Psoas muscle (tissue), 8 donors: Measurements from ENCODE around the gene NOXO1. TPM values are rescaled to one million over a fixed set of nuclear protein-coding genes. Genes with fewer than 3 reads are reported as not detected.

Source experiments
- ATAC-seq, 4 donors: fragments of 200-7000 bp; cut with Tn5 transposase; one replicate each; pipeline ENCODE4 v1.9.1; 2020; ENCODE audit warnings: moderate library complexity in 3 of 4, mild to moderate bottlenecking in 2 of 4
- DNase-seq, 2 donors: peaks; one replicate each; pipeline ENCODE4 v3.0.0-alpha.2; 2020
- H3K27ac ChIP-seq: fragments of 200-600 bp; one replicate; pipeline ENCODE4 v1.8.0; 2022
- H3K27me3 ChIP-seq, 3 donors: fragments of 200-600 bp in 1 of 3; one replicate each; pipeline versions ENCODE4 v1.6.1 to v1.8.0; 2013 to 2022; ENCODE audit warnings: low read length in 2 of 3, mild to moderate bottlenecking in 2 of 3, moderate library complexity in 1 of 3; ENCODE audit not compliant: insufficient read depth in 3 of 3
- H3K36me3 ChIP-seq, 2 donors: fragments of 200-600 bp in 1 of 2; one replicate each; pipeline versions ENCODE4 v1.6.1 to v1.8.0; 2013 to 2022; ENCODE audit warnings: low read depth in 1 of 2, mild to moderate bottlenecking in 1 of 2, moderate library complexity in 1 of 2; ENCODE audit not compliant: insufficient read depth in 1 of 2
- H3K4me1 ChIP-seq: fragments of 200-600 bp; one replicate; pipeline ENCODE4 v1.8.0; 2022
- H3K4me3 ChIP-seq: fragments of 200-600 bp; one replicate; pipeline ENCODE4 v1.8.0; 2022; ENCODE audit warnings: mild to moderate bottlenecking
- H3K9me3 ChIP-seq: fragments of 200-600 bp; one replicate; pipeline ENCODE4 v1.8.0; 2022
- WGBS, 3 donors: extraction: QIAGEN DNeasy Blood & Tissue Kit; methylation state at CpG; one replicate each; pipeline versions ENCODE4 v1.1.6 to v1.1.7; 2013; 5-methylcytosine and 5-hydroxymethylcytosine counted together
- intact Hi-C, 2 donors: fragments of 100-400 bp; cut with DNase I; formaldehyde crosslinking; loops; one replicate each; pipeline versions ENCODE4 v1.11.0 to v1.14.2; 2022
- polyA plus RNA-seq, 3 donors: library from polyadenylated mRNA; stranded (reverse); fragments of 200-250 nt; gene quantifications; one replicate each; pipeline ENCODE4 v1.2.3, GENCODE V29; 2013
- total RNA-seq, 4 donors: library from RNA; stranded (reverse); fragmentation: NEBNext Ultra II Directional in 2 of 4; extraction: Animal tissue kit (Norgen Biotek cat#: 25700) in 2 of 4; gene quantifications; one replicate each; pipeline versions ENCODE4 v1.2.1 to v1.2.4, GENCODE V29; 2021 to 2023
- TF ChIP-seq, protein P1 (sequence below): fragments of 200-600 bp; IDR thresholded peaks from one replicate; pipeline ENCODE4 v1.8.0; 2022; ENCODE audit warnings: antibody characterized with exemption
- donor health status: healthy with polysubstance abuse.
- donor health status: DM: no; HTN: no; CAD: no; lungs with moderate emphysema.
- donor health status: Bipolar disorder and iron deficiency.
- donor health status: healthy.
- donor health status: DM: yes; HTN: yes; CAD: no.
- donor health status: DM: no; HTN: no; CAD: no.
- donor health status: DM: no; HTN: no; CAD: no.
- donor health status: DM: yes; HTN: yes; CAD: no.

NOXO1 gene
- total and polyA plus RNA-seq, 7 donors = 0.20 to 0.77 (median 0.33) TPM; not detected in 3

GRCh38 chr16:1984347-1985225, 3.3 kb upstream of the NOXO1 start:
- TF ChIP-seq, protein P1, sequence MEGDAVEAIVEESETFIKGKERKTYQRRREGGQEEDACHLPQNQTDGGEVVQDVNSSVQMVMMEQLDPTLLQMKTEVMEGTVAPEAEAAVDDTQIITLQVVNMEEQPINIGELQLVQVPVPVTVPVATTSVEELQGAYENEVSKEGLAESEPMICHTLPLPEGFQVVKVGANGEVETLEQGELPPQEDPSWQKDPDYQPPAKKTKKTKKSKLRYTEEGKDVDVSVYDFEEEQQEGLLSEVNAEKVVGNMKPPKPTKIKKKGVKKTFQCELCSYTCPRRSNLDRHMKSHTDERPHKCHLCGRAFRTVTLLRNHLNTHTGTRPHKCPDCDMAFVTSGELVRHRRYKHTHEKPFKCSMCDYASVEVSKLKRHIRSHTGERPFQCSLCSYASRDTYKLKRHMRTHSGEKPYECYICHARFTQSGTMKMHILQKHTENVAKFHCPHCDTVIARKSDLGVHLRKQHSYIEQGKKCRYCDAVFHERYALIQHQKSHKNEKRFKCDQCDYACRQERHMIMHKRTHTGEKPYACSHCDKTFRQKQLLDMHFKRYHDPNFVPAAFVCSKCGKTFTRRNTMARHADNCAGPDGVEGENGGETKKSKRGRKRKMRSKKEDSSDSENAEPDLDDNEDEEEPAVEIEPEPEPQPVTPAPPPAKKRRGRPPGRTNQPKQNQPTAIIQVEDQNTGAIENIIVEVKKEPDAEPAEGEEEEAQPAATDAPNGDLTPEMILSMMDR = no peak
- intact Hi-C loops = no loop called here
- peak overlapping the region; percentile 93 for H3K4me3 ChIP-seq
- H3K4me1 ChIP-seq = peaks cover 32% of the 10 kb centered on the region
- H3K9me3 ChIP-seq = no peaks in the 10 kb centered on the region
- ATAC-seq = peak in 3 of 4 donors; percentile 1 to 2 (median 1)
- H3K27ac ChIP-seq = peak overlapping the region; percentile 67
- peak in 1 of 2 donors; percentile 55 for DNase-seq
- 9 to 12% (median 12%) methylated on average over 45 to 58 of the region's 58 CpGs for WGBS, 3 donors
- H3K27me3 ChIP-seq = peaks cover 0 to 16% (median 12%) of the 10 kb centered on the region in 3 donors
- peaks cover 4 to 24% of the 10 kb centered on the region in 2 donors for H3K36me3 ChIP-seq

DNA sequence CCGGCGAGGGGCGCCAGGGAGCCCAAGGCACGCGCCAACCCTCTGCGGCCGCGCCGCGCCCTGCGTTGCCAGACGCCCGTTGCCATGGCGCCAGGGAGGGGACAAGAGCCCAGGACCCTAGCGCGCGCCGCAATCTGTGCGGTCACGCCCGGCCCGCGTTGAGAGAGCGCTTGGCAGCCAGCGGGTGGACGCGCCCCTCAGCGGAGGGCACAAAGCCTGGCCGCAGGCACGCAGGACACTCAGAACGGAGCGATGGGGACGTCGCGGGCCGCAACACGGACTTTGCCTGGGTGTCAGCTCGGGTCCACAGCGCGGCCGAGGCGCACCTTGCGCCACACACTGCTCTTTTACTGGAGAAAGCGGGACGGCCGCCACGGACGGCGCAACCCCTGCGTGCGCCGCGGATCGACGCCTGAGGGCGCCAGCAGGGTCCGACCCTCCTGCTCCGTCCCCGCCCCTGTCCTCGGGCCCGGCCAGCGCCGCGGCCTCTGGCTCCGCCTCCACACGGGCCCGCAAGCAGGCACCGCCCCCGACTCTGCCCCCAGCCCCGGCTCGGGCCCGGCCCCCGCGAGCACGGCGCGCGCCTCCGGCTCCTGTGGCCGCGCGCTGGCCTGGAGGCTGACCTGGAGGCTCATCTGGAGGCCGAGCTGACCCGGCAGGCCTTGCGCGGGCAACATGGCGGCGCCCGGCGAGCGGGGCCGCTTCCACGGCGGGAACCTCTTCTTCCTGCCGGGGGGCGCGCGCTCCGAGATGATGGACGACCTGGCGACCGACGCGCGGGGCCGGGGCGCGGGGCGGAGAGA, 2.5 kb upstream of the NOXO1 start, which contains the start of gene GFER:
Gene GFER, plus strand, starts transcription at position 650 of the 803 bp plus-strand sequence. Its CDS starts 26 bp downstream, at position 676.
- WGBS, 3 donors = 0% methylated on average over 55 to 109 of the region's 109 CpGs
- Histone ChIP-seq H3K36me3 (peaks cover 4 to 29% of the 10 kb centered on the region in 2 donors), H3K27me3 (peaks cover 0 to 8% (median 4%) of the 10 kb centered on the region in 3 donors), H3K27ac (peak within 1 kb of the TSS; percentile 67), H3K4me1 (peaks cover 32% of the 10 kb centered on the region), H3K4me3 (peak within 1 kb of the TSS; percentile 93), H3K9me3 (no peaks in the 10 kb centered on the region)
- DNase-seq (peak; percentile 91 to 95), ATAC-seq (peak; percentile 89 to 92 (median 90))
- TF ChIP-seq, protein P1 = peak; percentile 41
- intact Hi-C loops = no loop called here

GRCh38 chr16:1982991-1983543, 1.8 kb upstream of the NOXO1 start:
- no peak for ATAC-seq
- peak overlapping the region; percentile 93 for H3K4me3 ChIP-seq
- TF ChIP-seq, protein P1 = no peak
- H3K4me1 ChIP-seq = peaks cover 32% of the 10 kb centered on the region
- H3K9me3 ChIP-seq = no peaks in the 10 kb centered on the region
- 33 to 39% (median 36%) methylated on average over 19 of the region's 19 CpGs for WGBS, 3 donors
- no peak for DNase-seq
- H3K27ac ChIP-seq = peak overlapping the region; percentile 67
- intact Hi-C loops = no loop called here
- peaks cover 8 to 36% of the 10 kb centered on the region in 2 donors for H3K36me3 ChIP-seq
- peaks cover 0 to 3% (median 0%) of the 10 kb centered on the region in 3 donors for H3K27me3 ChIP-seq

GRCh38 chr16:1982013-1982433, 754 bp upstream of the NOXO1 start:
- ATAC-seq (no peak), DNase-seq (no peak)
- Histone ChIP-seq H3K9me3 (no peaks in the 10 kb centered on the region), H3K27ac (no peak overlapping the region), H3K4me3 (no peak overlapping the region), H3K4me1 (peaks cover 32% of the 10 kb centered on the region), H3K36me3 (peaks cover 9 to 43% of the 10 kb centered on the region in 2 donors), H3K27me3 (no peaks in the 10 kb centered on the region)
- TF ChIP-seq, protein P1 = no peak
- intact Hi-C loops = no loop called here
- WGBS, 3 donors = 26 to 44% (median 36%) methylated on average over 5 of the region's 5 CpGs
